ENCODE results near the gene HEMGN. TPM values are rescaled to one million over a fixed set of nuclear protein-coding genes. Genes with fewer than 3 reads are reported as not detected.

HEMGN gene
- total and polyA plus RNA-seq, 2 of the 13 experiments (the other 11 are each of a cell fraction or from before 2014, with no cell fraction given), result not detected

DNA sequence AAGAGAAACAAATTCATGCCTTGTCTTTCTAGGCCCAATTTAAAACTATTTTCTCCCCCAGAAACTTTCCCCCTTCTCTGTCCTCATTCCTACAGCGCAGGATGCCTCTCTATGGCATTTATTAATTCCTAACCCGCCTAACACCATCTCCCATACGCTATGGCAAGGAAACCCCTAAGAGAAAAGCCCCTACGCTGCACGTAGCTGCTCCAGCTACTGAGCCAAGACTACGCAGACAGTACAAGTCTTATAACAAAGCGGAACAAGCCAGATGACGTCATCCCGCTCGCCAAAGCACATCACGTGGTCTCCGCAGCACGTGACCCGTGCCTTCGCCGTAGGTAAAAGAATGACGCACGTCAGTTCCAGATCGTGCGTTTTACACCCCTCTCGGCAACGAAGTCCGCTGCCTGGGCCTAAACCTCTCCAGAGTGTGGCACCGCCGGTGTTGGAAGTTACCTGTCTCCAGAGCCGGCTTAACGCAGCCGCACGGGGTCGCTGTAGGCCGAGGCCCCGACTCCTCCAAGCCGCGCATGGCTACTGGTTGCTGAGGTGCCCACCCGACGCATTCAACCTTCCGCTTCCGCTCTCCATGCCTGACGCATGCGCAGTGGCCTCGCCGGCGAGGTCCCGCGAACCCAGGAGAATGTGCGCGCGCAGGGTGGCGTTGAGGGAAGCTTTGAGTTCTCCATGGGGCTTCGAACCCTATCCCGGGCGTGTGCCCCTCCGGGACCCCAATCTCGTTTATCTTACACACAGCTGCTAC, 15.8 kb downstream of the HEMGN start, which contains the start of gene TRMO (continued):
- no peak for TF ChIP-seq ZNF101 (CRISPR knock-in tag; IDR thresholded peaks at IDR 0.05; ENCODE audit: borderline replicate concordance, low read depth)
- peak; percentile 49; the same call in 1 of the 2 replicates for TF ChIP-seq LCORL (IDR thresholded peaks at IDR 0.05)
- TF ChIP-seq LCORL (CRISPR knock-in tag; IDR thresholded peaks at IDR 0.05), result peak; percentile 85
- TF ChIP-seq, protein P1, sequence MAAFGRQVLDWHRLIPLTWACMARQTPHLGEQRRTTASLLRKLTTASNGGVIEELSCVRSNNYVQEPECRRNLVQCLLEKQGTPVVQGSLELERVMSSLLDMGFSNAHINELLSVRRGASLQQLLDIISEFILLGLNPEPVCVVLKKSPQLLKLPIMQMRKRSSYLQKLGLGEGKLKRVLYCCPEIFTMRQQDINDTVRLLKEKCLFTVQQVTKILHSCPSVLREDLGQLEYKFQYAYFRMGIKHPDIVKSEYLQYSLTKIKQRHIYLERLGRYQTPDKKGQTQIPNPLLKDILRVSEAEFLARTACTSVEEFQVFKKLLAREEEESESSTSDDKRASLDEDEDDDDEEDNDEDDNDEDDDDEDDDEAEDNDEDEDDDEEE (CRISPR knock-in tag; IDR thresholded peaks at IDR 0.05), result peak; percentile 87
- TF ChIP-seq KDM3A (CRISPR knock-in tag; IDR thresholded peaks at IDR 0.05; ENCODE audit: low read depth), result no peak
- peak; percentile 75; the same call in 1 of the 2 replicates for TF ChIP-seq ZNF143 (CRISPR knock-in tag; IDR thresholded peaks at IDR 0.05)
- no peak; the same call in 1 of the 2 replicates for TF ChIP-seq ZBTB1 (CRISPR knock-in tag; IDR thresholded peaks at IDR 0.05; ENCODE audit: borderline replicate concordance)
- peak; percentile 82 for TF ChIP-seq ESRRA (CRISPR knock-in tag; IDR thresholded peaks at IDR 0.05; ENCODE audit: low read depth)
- TF ChIP-seq, protein P2, sequence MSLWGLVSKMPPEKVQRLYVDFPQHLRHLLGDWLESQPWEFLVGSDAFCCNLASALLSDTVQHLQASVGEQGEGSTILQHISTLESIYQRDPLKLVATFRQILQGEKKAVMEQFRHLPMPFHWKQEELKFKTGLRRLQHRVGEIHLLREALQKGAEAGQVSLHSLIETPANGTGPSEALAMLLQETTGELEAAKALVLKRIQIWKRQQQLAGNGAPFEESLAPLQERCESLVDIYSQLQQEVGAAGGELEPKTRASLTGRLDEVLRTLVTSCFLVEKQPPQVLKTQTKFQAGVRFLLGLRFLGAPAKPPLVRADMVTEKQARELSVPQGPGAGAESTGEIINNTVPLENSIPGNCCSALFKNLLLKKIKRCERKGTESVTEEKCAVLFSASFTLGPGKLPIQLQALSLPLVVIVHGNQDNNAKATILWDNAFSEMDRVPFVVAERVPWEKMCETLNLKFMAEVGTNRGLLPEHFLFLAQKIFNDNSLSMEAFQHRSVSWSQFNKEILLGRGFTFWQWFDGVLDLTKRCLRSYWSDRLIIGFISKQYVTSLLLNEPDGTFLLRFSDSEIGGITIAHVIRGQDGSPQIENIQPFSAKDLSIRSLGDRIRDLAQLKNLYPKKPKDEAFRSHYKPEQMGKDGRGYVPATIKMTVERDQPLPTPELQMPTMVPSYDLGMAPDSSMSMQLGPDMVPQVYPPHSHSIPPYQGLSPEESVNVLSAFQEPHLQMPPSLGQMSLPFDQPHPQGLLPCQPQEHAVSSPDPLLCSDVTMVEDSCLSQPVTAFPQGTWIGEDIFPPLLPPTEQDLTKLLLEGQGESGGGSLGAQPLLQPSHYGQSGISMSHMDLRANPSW (CRISPR knock-in tag; IDR thresholded peaks at IDR 0.05; ENCODE audit: borderline replicate concordance), result no peak; the same call in 1 of the 2 replicates
- no peak for TF ChIP-seq IKZF1 (IDR thresholded peaks at IDR 0.05)
- 0 out of 2 replicates have a peak, but pooled peaks have one; percentile 71 for TF ChIP-seq CAMTA2 (CRISPR knock-in tag; IDR thresholded peaks at IDR 0.05; ENCODE audit: borderline replicate concordance)
- peak; percentile 96 for TF ChIP-seq ZMAT3 (CRISPR knock-in tag; conservative IDR thresholded peaks at IDR 0.05)
- no peak for TF ChIP-seq ZNF326 (CRISPR knock-in tag; IDR thresholded peaks at IDR 0.05; ENCODE audit: borderline replicate concordance)
- TF ChIP-seq, protein P3, sequence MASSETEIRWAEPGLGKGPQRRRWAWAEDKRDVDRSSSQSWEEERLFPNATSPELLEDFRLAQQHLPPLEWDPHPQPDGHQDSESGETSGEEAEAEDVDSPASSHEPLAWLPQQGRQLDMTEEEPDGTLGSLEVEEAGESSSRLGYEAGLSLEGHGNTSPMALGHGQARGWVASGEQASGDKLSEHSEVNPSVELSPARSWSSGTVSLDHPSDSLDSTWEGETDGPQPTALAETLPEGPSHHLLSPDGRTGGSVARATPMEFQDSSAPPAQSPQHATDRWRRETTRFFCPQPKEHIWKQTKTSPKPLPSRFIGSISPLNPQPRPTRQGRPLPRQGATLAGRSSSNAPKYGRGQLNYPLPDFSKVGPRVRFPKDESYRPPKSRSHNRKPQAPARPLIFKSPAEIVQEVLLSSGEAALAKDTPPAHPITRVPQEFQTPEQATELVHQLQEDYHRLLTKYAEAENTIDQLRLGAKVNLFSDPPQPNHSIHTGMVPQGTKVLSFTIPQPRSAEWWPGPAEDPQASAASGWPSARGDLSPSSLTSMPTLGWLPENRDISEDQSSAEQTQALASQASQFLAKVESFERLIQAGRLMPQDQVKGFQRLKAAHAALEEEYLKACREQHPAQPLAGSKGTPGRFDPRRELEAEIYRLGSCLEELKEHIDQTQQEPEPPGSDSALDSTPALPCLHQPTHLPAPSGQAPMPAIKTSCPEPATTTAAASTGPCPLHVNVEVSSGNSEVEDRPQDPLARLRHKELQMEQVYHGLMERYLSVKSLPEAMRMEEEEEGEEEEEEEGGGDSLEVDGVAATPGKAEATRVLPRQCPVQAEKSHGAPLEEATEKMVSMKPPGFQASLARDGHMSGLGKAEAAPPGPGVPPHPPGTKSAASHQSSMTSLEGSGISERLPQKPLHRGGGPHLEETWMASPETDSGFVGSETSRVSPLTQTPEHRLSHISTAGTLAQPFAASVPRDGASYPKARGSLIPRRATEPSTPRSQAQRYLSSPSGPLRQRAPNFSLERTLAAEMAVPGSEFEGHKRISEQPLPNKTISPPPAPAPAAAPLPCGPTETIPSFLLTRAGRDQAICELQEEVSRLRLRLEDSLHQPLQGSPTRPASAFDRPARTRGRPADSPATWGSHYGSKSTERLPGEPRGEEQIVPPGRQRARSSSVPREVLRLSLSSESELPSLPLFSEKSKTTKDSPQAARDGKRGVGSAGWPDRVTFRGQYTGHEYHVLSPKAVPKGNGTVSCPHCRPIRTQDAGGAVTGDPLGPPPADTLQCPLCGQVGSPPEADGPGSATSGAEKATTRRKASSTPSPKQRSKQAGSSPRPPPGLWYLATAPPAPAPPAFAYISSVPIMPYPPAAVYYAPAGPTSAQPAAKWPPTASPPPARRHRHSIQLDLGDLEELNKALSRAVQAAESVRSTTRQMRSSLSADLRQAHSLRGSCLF (CRISPR knock-in tag; IDR thresholded peaks at IDR 0.05; ENCODE audit: borderline replicate concordance), result peak; percentile 86; the same call in 1 of the 2 replicates
- TF ChIP-seq, protein P4, sequence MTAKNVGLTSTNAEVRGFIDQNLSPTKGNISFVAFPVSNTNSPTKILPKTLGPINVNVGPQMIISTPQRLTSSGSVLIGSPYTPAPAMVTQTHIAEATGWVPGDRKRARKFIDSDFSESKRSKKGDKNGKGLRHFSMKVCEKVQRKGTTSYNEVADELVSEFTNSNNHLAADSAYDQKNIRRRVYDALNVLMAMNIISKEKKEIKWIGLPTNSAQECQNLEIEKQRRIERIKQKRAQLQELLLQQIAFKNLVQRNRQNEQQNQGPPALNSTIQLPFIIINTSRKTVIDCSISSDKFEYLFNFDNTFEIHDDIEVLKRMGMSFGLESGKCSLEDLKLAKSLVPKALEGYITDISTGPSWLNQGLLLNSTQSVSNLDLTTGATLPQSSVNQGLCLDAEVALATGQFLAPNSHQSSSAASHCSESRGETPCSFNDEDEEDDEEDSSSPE (CRISPR knock-in tag; IDR thresholded peaks at IDR 0.05), result peak; percentile 75
- peak; percentile 75; the same call in 1 of the 2 replicates for TF ChIP-seq ZNF335 (CRISPR knock-in tag; IDR thresholded peaks at IDR 0.05)
- peak; percentile 60; the same call in 1 of the 2 replicates for TF ChIP-seq MIER2 (CRISPR knock-in tag; IDR thresholded peaks at IDR 0.05)
